ENCODE measurements around the gene YBEY.

YBEY gene

DNA sequence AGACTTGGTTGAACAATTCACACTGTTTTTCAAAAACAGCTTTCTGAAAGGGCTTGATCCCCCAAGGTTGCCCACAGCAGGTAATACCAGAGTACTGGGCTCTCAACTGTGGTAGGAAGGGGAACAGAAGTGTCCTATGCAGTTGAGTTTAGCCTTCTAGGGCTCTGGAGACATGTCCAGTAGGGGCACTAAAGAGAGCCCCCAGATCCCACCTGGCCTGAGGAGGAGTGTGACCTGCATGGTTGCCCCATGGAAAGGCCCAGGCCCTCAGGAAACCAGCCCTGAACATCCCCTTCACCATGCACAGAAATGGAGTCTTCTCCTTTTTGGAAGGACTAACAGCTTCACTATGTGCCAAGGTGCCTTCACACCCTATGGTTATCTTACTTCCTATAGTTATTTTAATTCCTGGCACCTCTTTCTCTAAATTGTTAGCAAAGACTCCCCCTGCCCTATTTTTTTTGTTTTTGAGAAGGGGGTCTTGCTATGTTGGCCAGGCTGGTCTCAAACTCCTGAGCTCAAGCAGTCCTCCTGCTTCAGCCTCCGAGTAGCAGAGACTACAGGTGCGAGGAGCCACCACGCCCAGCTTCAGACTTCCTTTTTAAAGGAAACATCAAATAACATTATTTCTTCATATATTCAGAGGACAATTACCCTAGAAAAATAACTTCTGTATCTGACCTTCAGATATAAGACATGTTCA, 40.8 kb upstream of the YBEY start:
- Histone ChIP-seq H3K9ac (ENCODE audit: low read length) (no peak overlapping the region), H3K4me2 (ENCODE audit: low read depth, low read length, poor library complexity, severe bottlenecking) (no peak overlapping the region), H3K27me3 (ENCODE audit: low read length) (no peaks in the 10 kb centered on the region), H2AFZ (ENCODE audit: low read depth, low read length, severe bottlenecking) (no peak overlapping the region), H3K9me3 (ENCODE audit: insufficient read depth, low read length) (no peaks in the 10 kb centered on the region), H3K4me3 (ENCODE audit: insufficient read depth, low read length, poor library complexity, severe bottlenecking) (no peak overlapping the region), H4K20me1 (ENCODE audit: low read depth, low read length) (no peaks in the 10 kb centered on the region), H3K79me2 (ENCODE audit: insufficient read depth, low read length) (no peaks in the 10 kb centered on the region; the same call in 1 of the 2 replicates), H3K36me3 (ENCODE audit: low read length) (peaks cover 18% of the 10 kb centered on the region), H3K9me2 (replicated peaks; ENCODE audit: insufficient read depth, low read length) (no peaks in the 10 kb centered on the region), H3F3A (ENCODE audit: insufficient read depth) (0 out of 2 replicates have a peak, but pooled peaks cover 5% of the 10 kb centered on the region), H3K27ac (ENCODE audit: low read depth, low read length) (no peak overlapping the region)
- TF ChIP-seq, protein P1, sequence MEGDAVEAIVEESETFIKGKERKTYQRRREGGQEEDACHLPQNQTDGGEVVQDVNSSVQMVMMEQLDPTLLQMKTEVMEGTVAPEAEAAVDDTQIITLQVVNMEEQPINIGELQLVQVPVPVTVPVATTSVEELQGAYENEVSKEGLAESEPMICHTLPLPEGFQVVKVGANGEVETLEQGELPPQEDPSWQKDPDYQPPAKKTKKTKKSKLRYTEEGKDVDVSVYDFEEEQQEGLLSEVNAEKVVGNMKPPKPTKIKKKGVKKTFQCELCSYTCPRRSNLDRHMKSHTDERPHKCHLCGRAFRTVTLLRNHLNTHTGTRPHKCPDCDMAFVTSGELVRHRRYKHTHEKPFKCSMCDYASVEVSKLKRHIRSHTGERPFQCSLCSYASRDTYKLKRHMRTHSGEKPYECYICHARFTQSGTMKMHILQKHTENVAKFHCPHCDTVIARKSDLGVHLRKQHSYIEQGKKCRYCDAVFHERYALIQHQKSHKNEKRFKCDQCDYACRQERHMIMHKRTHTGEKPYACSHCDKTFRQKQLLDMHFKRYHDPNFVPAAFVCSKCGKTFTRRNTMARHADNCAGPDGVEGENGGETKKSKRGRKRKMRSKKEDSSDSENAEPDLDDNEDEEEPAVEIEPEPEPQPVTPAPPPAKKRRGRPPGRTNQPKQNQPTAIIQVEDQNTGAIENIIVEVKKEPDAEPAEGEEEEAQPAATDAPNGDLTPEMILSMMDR (IDR thresholded peaks at IDR 0.05; ENCODE audit: insufficient read depth, low read length, poor library complexity, severe bottlenecking): no peak
- no peak for TF ChIP-seq EZH2phosphoT487 (conservative IDR thresholded peaks at IDR 0.05; ENCODE audit: low read length)

- Histone ChIP-seq H2AFZ (ENCODE audit: low read depth, low read length, severe bottlenecking) (no peak overlapping the region), H3K9ac (ENCODE audit: low read length) (no peak overlapping the region), H3K36me3 (ENCODE audit: low read length) (peaks cover 26% of the 10 kb centered on the region), H4K20me1 (ENCODE audit: low read depth, low read length) (no peaks in the 10 kb centered on the region), H3F3A (ENCODE audit: insufficient read depth) (0 out of 2 replicates have a peak, but pooled peaks cover 5% of the 10 kb centered on the region), H3K79me2 (ENCODE audit: insufficient read depth, low read length) (no peaks in the 10 kb centered on the region; the same call in 1 of the 2 replicates), H3K4me2 (ENCODE audit: low read depth, low read length, poor library complexity, severe bottlenecking) (no peak overlapping the region), H3K9me2 (replicated peaks; ENCODE audit: insufficient read depth, low read length) (no peaks in the 10 kb centered on the region), H3K9me3 (ENCODE audit: insufficient read depth, low read length) (no peaks in the 10 kb centered on the region), H3K27me3 (ENCODE audit: low read length) (no peaks in the 10 kb centered on the region), H3K27ac (ENCODE audit: low read depth, low read length) (no peak overlapping the region), H3K4me3 (ENCODE audit: insufficient read depth, low read length, poor library complexity, severe bottlenecking) (no peak overlapping the region)
- TF ChIP-seq, protein P1 (IDR thresholded peaks at IDR 0.05; ENCODE audit: insufficient read depth, low read length, poor library complexity, severe bottlenecking): no peak
- TF ChIP-seq EZH2phosphoT487 (conservative IDR thresholded peaks at IDR 0.05; ENCODE audit: low read length): no peak
Observed at GRCh38 chr21:46246345-46246744, 39.8 kb upstream of the YBEY start.

DNA sequence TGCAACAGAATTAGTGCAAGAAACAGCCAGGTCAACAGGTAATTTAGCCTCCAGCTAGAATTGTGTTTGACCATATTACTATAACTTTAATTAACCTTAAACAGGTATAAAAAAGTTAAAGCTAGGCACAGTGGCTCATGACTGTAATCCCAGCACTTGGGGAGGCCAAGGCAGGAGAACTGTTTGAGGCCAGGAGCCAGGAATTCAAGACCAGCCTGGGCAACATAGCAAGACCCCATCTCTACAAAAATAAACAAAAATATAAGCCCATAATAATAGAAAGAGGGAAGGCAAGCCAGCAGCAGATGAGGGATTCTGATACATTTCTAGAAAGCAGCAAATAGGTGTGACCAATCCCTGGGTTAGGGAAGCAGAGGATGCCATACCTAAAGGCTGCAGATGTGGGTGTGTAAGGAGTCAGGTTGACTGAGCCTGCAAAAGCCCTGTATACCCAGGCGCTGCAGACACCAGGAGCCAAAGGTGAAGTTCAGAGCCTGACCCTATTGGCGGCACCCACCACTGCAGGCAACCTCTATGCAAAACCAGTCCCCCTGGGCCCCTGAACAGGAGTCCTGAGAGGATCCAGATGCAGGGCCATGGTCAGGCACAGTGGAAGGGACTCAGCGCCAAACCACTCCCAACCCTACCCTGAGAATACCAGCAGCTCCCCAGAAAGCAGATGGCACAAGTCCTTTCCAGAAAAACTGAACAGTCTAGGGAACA, 38.3 kb upstream of the YBEY start:
- H3F3A ChIP-seq (ENCODE audit: insufficient read depth): 0 out of 2 replicates have a peak, but pooled peaks cover 3% of the 10 kb centered on the region
- H3K79me2 ChIP-seq (ENCODE audit: insufficient read depth, low read length): no peaks in the 10 kb centered on the region; the same call in 1 of the 2 replicates
- peaks cover 18% of the 10 kb centered on the region for H3K36me3 ChIP-seq (ENCODE audit: low read length)
- no peak overlapping the region for H2AFZ ChIP-seq (ENCODE audit: low read depth, low read length, severe bottlenecking)
- H3K9me2 ChIP-seq (replicated peaks; ENCODE audit: insufficient read depth, low read length): no peaks in the 10 kb centered on the region
- no peak overlapping the region for H3K4me2 ChIP-seq (ENCODE audit: low read depth, low read length, poor library complexity, severe bottlenecking)
- no peak overlapping the region for H3K9ac ChIP-seq (ENCODE audit: low read length)
- no peaks in the 10 kb centered on the region for H4K20me1 ChIP-seq (ENCODE audit: low read depth, low read length)
- H3K4me3 ChIP-seq (ENCODE audit: insufficient read depth, low read length, poor library complexity, severe bottlenecking): no peak overlapping the region
- H3K9me3 ChIP-seq (ENCODE audit: insufficient read depth, low read length): no peaks in the 10 kb centered on the region
- H3K27ac ChIP-seq (ENCODE audit: low read depth, low read length): no peak overlapping the region
- TF ChIP-seq EZH2phosphoT487 (conservative IDR thresholded peaks at IDR 0.05; ENCODE audit: low read length): no peak
- TF ChIP-seq, protein P1 (IDR thresholded peaks at IDR 0.05; ENCODE audit: insufficient read depth, low read length, poor library complexity, severe bottlenecking): no peak
- no peaks in the 10 kb centered on the region for H3K27me3 ChIP-seq (ENCODE audit: low read length)
